K562 (cell line): Measurements from ENCODE around the gene EMC6. TPM values are rescaled to one million over a fixed set of nuclear protein-coding genes. Genes with fewer than 3 reads are reported as not detected.

Experiments
- ATAC-seq: fragments of 200-7000 bp; cut with Tn5 transposase; 3 replicates; pipeline ENCODE4 v1.9.1; 2020; ENCODE audit warnings: moderate library complexity
- BruUV-seq: library from RNA; stranded (reverse); fragments of 400-500 nt; replicated peaks from 2 replicates; lab custom pipeline; 2021; lab: Mats Ljungman, UMichigan
- CTCF ChIA-PET: fragments of 300-600 bp; formaldehyde crosslinking; extraction: SDS; loops from one replicate; lab custom pipeline; 2021; ENCODE audit warnings: low intra/inter-chr PET ratio; lab: Yijun Ruan, JAX
- POLR2A ChIA-PET: fragments of 300-600, 350-650 bp; sonication (Branson Sonifier 250); formaldehyde crosslinking; extraction: SDS; loops from one replicate; lab custom pipeline; 2021; ENCODE audit warnings: antibody characterized with exemption, inconsistent platforms; lab: Yijun Ruan, JAX
- DNase-seq, 4 experiments: peaks; one replicate each; pipeline versions ENCODE4 v3.0.0 to v3.0.0-alpha.2; 2011 to 2018; ENCODE audit warnings: low spot score in 3 of 4, mixed read lengths in 3 of 4; ENCODE audit errors: extremely low read depth in 1 of 4
- FAIRE-seq: peaks from 2 replicates; lab custom pipeline; 2011; peaks lifted over from hg19 to GRCh38; lab: Jason Lieb, UNC
- H2AFZ ChIP-seq: 2 replicates; pipeline ENCODE4 v1.6.0; 2011; ENCODE audit warnings: low read depth, low read length, control low read depth, inconsistent platforms
- H3K27ac ChIP-seq: fragments of 200-600 bp; 3 replicates; pipeline ENCODE4 v1.8.0; 2011; ENCODE audit warnings: low read depth, mild to moderate bottlenecking, control low read depth, inconsistent platforms, low read length, moderate library complexity, mixed read lengths; ENCODE audit errors: extremely low read depth
- H3K27me3 ChIP-seq, 2 experiments: fragments of 300-600 bp in 1 of 2; 2 replicates in 1 of 2; 3 replicates in 1 of 2; pipeline versions ENCODE4 v1.6.0 to v1.8.0; 2011; ENCODE audit warnings: inconsistent platforms in 2 of 2, low read length in 2 of 2, mild to moderate bottlenecking in 1 of 2, mixed read lengths in 1 of 2, moderate library complexity in 1 of 2; ENCODE audit not compliant: control insufficient read depth in 2 of 2, insufficient read depth in 2 of 2
- H3K36me3 ChIP-seq: fragments of 300-600 bp; 3 replicates; pipeline ENCODE4 v1.8.0; 2011; ENCODE audit warnings: mild to moderate bottlenecking, low read length, inconsistent platforms; ENCODE audit not compliant: control insufficient read depth, insufficient read depth
- H3K4me1 ChIP-seq, 2 experiments: fragments of 200-600 bp in 1 of 2; replicated peaks in 1 of 2; 2 replicates in 1 of 2; 3 replicates in 1 of 2; pipeline versions ENCODE4 v1.5.1 to v1.8.0; 2011; ENCODE audit warnings: inconsistent platforms in 2 of 2, low read length in 2 of 2, mild to moderate bottlenecking in 1 of 2, mixed read lengths in 1 of 2, moderate library complexity in 1 of 2; ENCODE audit not compliant: control insufficient read depth in 2 of 2, insufficient read depth in 2 of 2
- H3K4me2 ChIP-seq: 2 replicates; pipeline ENCODE4 v1.6.1; 2011; ENCODE audit warnings: low read length, control low read depth, inconsistent platforms, mixed read lengths; ENCODE audit not compliant: insufficient read depth
- H3K4me3 ChIP-seq: fragments of 200-600 bp; sonication (generic), shearing (Covaris generic); 2 replicates; pipeline ENCODE4 v1.5.1; 2016; ENCODE audit warnings: control low read depth, inconsistent platforms
- H3K79me2 ChIP-seq: fragments of 200-600 bp; 3 replicates; pipeline ENCODE4 v1.8.0; 2011; ENCODE audit warnings: low read length, inconsistent platforms; ENCODE audit not compliant: control insufficient read depth, insufficient read depth
- H3K9ac ChIP-seq, 2 experiments: 2 replicates each; pipeline versions ENCODE4 v1.6.0 to v1.6.1; 2011; ENCODE audit warnings: low read depth in 2 of 2, low read length in 2 of 2, control low read depth in 1 of 2, inconsistent platforms in 1 of 2, mild to moderate bottlenecking in 1 of 2, mixed read lengths in 1 of 2; ENCODE audit not compliant: insufficient read depth in 1 of 2
- H3K9me1 ChIP-seq: one replicate; pipeline ENCODE4 v1.6.0; 2011; ENCODE audit warnings: inconsistent platforms, mild to moderate bottlenecking, low read length, moderate library complexity; ENCODE audit not compliant: control insufficient read depth, insufficient read depth
- H3K9me3 ChIP-seq: replicated peaks from 2 replicates; pipeline ENCODE4 v1.5.1; 2011; ENCODE audit warnings: low read depth, low read length, inconsistent platforms; ENCODE audit not compliant: control insufficient read depth, insufficient read depth
- H4K20me1 ChIP-seq: replicated peaks from 2 replicates; pipeline ENCODE4 v1.6.1; 2011; ENCODE audit warnings: low read length, inconsistent platforms, mixed read lengths; ENCODE audit not compliant: control insufficient read depth, insufficient read depth
- BDP1 ChIP-seq: IDR thresholded peaks from 3 replicates; pipeline ENCODE4 v1.6.1; 2011; ENCODE audit not compliant: insufficient read length, insufficient read depth
- FIP1L1 ChIP-seq: fragments of 200-400 bp; formaldehyde crosslinking; IDR thresholded peaks from 2 replicates; pipeline ENCODE4 v1.6.1; 2018; ENCODE audit warnings: mild to moderate bottlenecking, low read depth, low read length; ENCODE audit not compliant: poor library complexity, severe bottlenecking
- HNRNPH1 ChIP-seq: fragments of 200-400 bp; formaldehyde crosslinking; optimal IDR thresholded peaks from 2 replicates; pipeline ENCODE3; 2017; ENCODE audit warnings: low read depth, mild to moderate bottlenecking, low read length, moderate library complexity
- KDM1A ChIP-seq, 2 experiments: fragments of 450-650 bp; IDR thresholded peaks; 2 replicates each; pipeline ENCODE4 v1.6.1; 2016; ENCODE audit warnings: mild to moderate bottlenecking in 2 of 2
- MYC ChIP-seq, 2 experiments: fragments of 250-450 bp in 1 of 2; sonication (Bioruptor Pico) in 1 of 2; IDR thresholded peaks; 2 replicates each; pipeline versions ENCODE4 v1.5.1 to v1.6.1; 2012 to 2021; ENCODE audit warnings: low read depth in 2 of 2, borderline replicate concordance in 1 of 2, improper control_type of control experiment in 1 of 2, low read length in 1 of 2, mild to moderate bottlenecking in 1 of 2, moderate library complexity in 1 of 2
- RBBP5 ChIP-seq: fragments of 200-600 bp; sonication (generic); IDR thresholded peaks from 2 replicates; pipeline ENCODE4 v1.6.1; 2012; ENCODE audit warnings: borderline replicate concordance, mild to moderate bottlenecking, low read length, control low read depth, inconsistent platforms; ENCODE audit not compliant: insufficient read depth, poor library complexity, severe bottlenecking
- SMAD4 ChIP-seq: fragments of 250-450 bp; sonication (Bioruptor Pico); conservative IDR thresholded peaks from 2 replicates; pipeline ENCODE4 v1.8.0; 2021; ENCODE audit warnings: inconsistent platforms, mild to moderate bottlenecking, moderate library complexity
- SMARCC2 ChIP-seq: fragments of 450-650 bp; IDR thresholded peaks from 2 replicates; pipeline ENCODE4 v1.6.1; 2017; ENCODE audit warnings: antibody characterized with exemption, moderate library complexity, mild to moderate bottlenecking, low read depth
- TCF3 ChIP-seq: sonication (generic); formaldehyde crosslinking; IDR thresholded peaks from 2 replicates; pipeline ENCODE4 v1.4.0; 2020; ENCODE audit warnings: mild to moderate bottlenecking, missing genetic modification reagents
- ZBTB2 ChIP-seq: fragments of 450-650 bp; IDR thresholded peaks from 2 replicates; pipeline ENCODE4 v1.6.1; 2016; ENCODE audit warnings: antibody characterized with exemption
- WGBS: fragments of 100-300 bp; shearing (Covaris generic); methylation state at CpG from one replicate; pipeline ENCODE4 v1.1.6; 2016; ENCODE audit warnings: low coverage, mixed read lengths; ENCODE audit not compliant: insufficient coverage; ENCODE audit errors: missing lambda C conversion rate; 5-methylcytosine and 5-hydroxymethylcytosine counted together
- in situ Hi-C: fragments of 300-500 bp; cut with MboI; formaldehyde crosslinking; loops from 4 replicates; pipeline ENCODE4 v1.15.0; 2018; ENCODE audit warnings: inconsistent platforms, mixed read lengths
- intact Hi-C: fragments of 100-400 bp; cut with micrococcal nuclease; formaldehyde crosslinking; loops from 2 replicates; pipeline ENCODE4 v1.14.2; 2022
- polyA plus RNA-seq, 8 experiments: library from polyadenylated mRNA; depleted of rRNA in 4 of 8; stranded (reverse) in 5 of 8; unstranded in 3 of 8; fragments of >200 nt; fragmentation: Nextera tagmentation in 2 of 8; fragmentation: Illumina TruSeq in 1 of 8; extraction: Ambion mirVana in 2 of 8; extraction: Trizol in 1 of 8; gene quantifications; 2 replicates each; pipeline versions ENCODE4 v1.2.1 to v1.2.3, GENCODE V29; 2011 to 2014; ENCODE audit warnings: inconsistent platforms in 1 of 8, missing spikeins in 1 of 8
- total RNA-seq, 7 experiments: library from RNA; depleted of rRNA in 6 of 7; stranded (reverse); fragments of >200 nt in 6 of 7; fragmentation: Illumina TruSeq in 2 of 7; extraction: Trizol in 2 of 7; gene quantifications; 2 replicates each; pipeline versions ENCODE4 v1.2.1 to v1.2.3, GENCODE V29; 2011 to 2021; ENCODE audit warnings: low replicate concordance in 1 of 7
- TF ChIP-seq, protein P1 (sequence below): fragments of 150-350 bp; conservative IDR thresholded peaks from 2 replicates; pipeline ENCODE4 v1.6.1; 2014; ENCODE audit warnings: low read length
- TF ChIP-seq, protein P2 (sequence below), 3 experiments: fragments of 200-800 bp in 1 of 3; sonication (Bioruptor generic) in 1 of 3; sonication (generic) in 1 of 3; formaldehyde crosslinking in 1 of 3; IDR thresholded peaks; 2 replicates each; pipeline versions ENCODE4 v1.6.1 to v1.8.0; 2016 to 2022; ENCODE audit warnings: mild to moderate bottlenecking in 2 of 3, missing compliant biosample characterization in 2 of 3, missing genetic modification characterization in 2 of 3, missing genetic modification reagents in 1 of 3

EMC6 gene
- total and polyA plus RNA-seq, 9 of the 15 experiments (the other 6 are each of a cell fraction or from before 2014, with no cell fraction given): 2.9 to 136 (median 24.9) TPM

DNA sequence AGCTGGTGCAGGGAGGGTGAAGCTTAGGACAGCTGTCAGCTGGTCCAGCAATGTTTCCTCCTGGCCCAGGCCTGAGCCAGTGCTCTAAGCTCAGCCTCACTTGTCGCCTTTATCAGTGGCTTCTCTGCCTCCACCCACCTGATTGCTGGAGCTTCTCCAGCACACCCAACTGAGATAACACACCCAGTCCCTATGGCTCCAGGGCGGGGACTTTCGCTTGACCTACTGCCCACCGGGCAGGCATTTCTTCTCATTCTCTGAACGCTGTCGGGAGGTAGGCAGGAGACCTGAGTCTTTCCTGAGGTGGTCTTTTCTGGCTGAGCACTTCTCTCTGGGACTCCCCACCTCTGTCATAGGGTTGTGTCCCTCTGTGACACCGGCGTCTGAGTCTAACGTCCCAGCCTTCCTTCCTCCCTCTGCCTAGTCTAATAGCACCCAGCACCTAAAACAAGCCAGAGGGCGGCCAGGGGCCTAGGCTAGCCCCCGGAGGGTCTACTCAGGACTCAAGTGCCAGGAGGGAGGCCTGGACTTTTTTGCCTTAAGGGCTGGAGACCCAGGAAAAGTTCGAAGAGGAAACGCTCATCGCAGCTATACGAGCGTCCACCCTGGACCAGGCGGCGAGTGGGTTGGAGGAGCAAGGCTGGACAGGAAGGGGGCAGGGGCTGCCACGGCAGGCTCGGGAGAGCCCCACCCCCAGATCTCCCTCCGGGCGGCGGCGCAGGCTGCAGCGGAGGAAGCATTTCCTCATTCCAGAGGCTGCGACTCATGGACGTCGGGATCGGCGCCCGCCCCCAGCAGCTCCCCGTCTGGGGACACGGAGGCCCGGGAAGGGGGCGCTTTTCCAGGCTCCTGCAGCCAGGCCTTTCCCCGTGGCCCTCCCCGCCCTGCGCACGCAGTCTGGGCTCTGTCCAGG lies 990 bp upstream of the EMC6 start (continued):
- TF ChIP-seq FIP1L1 (no peak), MYC (IDR thresholded peaks at IDR 0.05; ENCODE audit: low read depth, low read length) (peak; percentile 7; the same call in 1 of the 2 replicates), MYC (CRISPR knock-in tag; IDR thresholded peaks at IDR 0.05; ENCODE audit: borderline replicate concordance, low read depth) (no peak), ZBTB2 (0 out of 2 replicates have a peak, but pooled peaks have one; percentile 46), SMARCC2 (no peak), SMAD4 (CRISPR knock-in tag) (0 out of 2 replicates have a peak, but pooled peaks have one; percentile 29), TCF3 (CRISPR knock-in tag) (peak; percentile 47; the same call in 1 of the 2 replicates), KDM1A (IDR thresholded peaks at IDR 0.05) (peak; percentile 49 to 62; a peak in 3 of 4 replicates)

DNA sequence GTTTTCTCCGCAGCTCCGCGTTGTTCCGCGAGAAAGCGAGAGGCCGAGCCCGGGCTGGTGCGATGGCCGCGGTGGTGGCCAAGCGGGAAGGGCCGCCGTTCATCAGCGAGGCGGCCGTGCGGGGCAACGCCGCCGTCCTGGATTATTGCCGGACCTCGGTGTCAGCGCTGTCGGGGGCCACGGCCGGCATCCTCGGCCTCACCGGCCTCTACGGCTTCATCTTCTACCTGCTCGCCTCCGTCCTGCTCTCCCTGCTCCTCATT lies 404 bp downstream of the EMC6 start:
- Histone ChIP-seq H3K4me2 (peak overlapping the region; percentile 82), H3K4me1 (peaks cover 6 to 29% of the 10 kb centered on the region in 2 experiments; a peak in 4 of 5 replicates), H3K9ac (peak overlapping the region; percentile 82 to 99), H3K9me3 (no peaks in the 10 kb centered on the region), H4K20me1 (0 out of 2 replicates have a peak, but pooled peaks cover 16% of the 10 kb centered on the region), H3K9me1 (peaks cover 6% of the 10 kb centered on the region), H3K36me3 (peaks cover 7% of the 10 kb centered on the region; the same call in 2 of the 3 replicates), H2AFZ (peak overlapping the region; percentile 84), H3K27ac (peak overlapping the region; percentile 79), H3K27me3 (no peaks in the 10 kb centered on the region; a peak in 1 of 5 replicates), H3K4me3 (peak overlapping the region; percentile 87), H3K79me2 (peaks cover 20% of the 10 kb centered on the region)
- no peak for FAIRE-seq
- peak; percentile 3; the same call in 2 of the 3 replicates for ATAC-seq
- ChIA-PET CTCF (no interaction called here), POLR2A (interaction anchor here (0.6 to 0.7 kb wide), 3 partner anchors 9 to 51 kb away, joined by 3 to 4 read pairs (median 3); no protein-coding TSS in a partner anchor)
- 0% methylated on average over 31 of the region's 32 CpGs for WGBS
- intact Hi-C loops (no loop called here), in situ Hi-C loops (no loop called here)
- no peak for DNase-seq
- BruUV-seq: TSS peak; percentile 89
- TF ChIP-seq HNRNPH1 (no peak), RBBP5 (peak; percentile 30), BDP1 (no peak)
- TF ChIP-seq, protein P1, sequence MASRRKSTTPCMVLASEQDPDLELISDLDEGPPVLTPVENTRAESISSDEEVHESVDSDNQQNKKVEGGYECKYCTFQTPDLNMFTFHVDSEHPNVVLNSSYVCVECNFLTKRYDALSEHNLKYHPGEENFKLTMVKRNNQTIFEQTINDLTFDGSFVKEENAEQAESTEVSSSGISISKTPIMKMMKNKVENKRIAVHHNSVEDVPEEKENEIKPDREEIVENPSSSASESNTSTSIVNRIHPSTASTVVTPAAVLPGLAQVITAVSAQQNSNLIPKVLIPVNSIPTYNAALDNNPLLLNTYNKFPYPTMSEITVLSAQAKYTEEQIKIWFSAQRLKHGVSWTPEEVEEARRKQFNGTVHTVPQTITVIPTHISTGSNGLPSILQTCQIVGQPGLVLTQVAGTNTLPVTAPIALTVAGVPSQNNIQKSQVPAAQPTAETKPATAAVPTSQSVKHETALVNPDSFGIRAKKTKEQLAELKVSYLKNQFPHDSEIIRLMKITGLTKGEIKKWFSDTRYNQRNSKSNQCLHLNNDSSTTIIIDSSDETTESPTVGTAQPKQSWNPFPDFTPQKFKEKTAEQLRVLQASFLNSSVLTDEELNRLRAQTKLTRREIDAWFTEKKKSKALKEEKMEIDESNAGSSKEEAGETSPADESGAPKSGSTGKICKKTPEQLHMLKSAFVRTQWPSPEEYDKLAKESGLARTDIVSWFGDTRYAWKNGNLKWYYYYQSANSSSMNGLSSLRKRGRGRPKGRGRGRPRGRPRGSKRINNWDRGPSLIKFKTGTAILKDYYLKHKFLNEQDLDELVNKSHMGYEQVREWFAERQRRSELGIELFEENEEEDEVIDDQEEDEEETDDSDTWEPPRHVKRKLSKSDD: no peak
- TF ChIP-seq, protein P2, sequence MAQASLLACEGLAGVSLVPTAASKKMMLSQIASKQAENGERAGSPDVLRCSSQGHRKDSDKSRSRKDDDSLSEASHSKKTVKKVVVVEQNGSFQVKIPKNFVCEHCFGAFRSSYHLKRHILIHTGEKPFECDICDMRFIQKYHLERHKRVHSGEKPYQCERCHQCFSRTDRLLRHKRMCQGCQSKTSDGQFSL (CRISPR knock-in tag; IDR thresholded peaks at IDR 0.05): 0 out of 2 replicates have a peak, but pooled peaks have one; percentile 22
- TF ChIP-seq, protein P2 (tag; IDR thresholded peaks at IDR 0.05): no peak
